ENCODE measurements around the gene LSR. TPM values are rescaled to one million over a fixed set of nuclear protein-coding genes. Genes with fewer than 3 reads are reported as not detected.
A peak's percentile ranks its signal among the peaks of the same experiment; 100 is the strongest.

LSR gene
- total RNA-seq, 1 donor, result 14.3 TPM

GRCh38 chr19:35265126-35265899 is 16.5 kb downstream of the LSR start:
- DNase-seq (ENCODE audit: low read depth in 2 of 3, low spot score in 2 of 3), result no peak

GRCh38 chr19:35265900-35266519 is 17.2 kb downstream of the LSR start:
- no peak for DNase-seq (ENCODE audit: low read depth in 2 of 3, low spot score in 2 of 3)

GRCh38 chr19:35266520-35267352 is 17.9 kb downstream of the LSR start:
- DNase-seq (ENCODE audit: low read depth in 2 of 3, low spot score in 2 of 3), result no peak

GRCh38 chr19:35267353-35267817 is 18.6 kb downstream of the LSR start:
- DNase-seq (ENCODE audit: low read depth in 2 of 3, low spot score in 2 of 3), result no peak

GRCh38 chr19:35267818-35268535 is 19.2 kb downstream of the LSR start:
- peak; percentile 71 to 90 (median 75) for DNase-seq (ENCODE audit: low read depth in 2 of 3, low spot score in 2 of 3)

GRCh38 chr19:35268536-35269437 is 20.0 kb downstream of the LSR start, which contains the start of gene USF2:
Gene USF2, plus strand, starts transcription at chr19:35268962. Its CDS starts 140 bp downstream, at chr19:35269102.
- DNase-seq (ENCODE audit: low read depth in 2 of 3, low spot score in 2 of 3), result peak in 2 of 3 donors; percentile 77 to 84

GRCh38 chr19:35269438-35270117 is 20.8 kb downstream of the LSR start:
- peak; percentile 52 to 88 (median 84) for DNase-seq (ENCODE audit: low read depth in 2 of 3, low spot score in 2 of 3)

GRCh38 chr19:35270381-35270811 is 21.6 kb downstream of the LSR start:
- no peak for DNase-seq (ENCODE audit: low read depth in 2 of 3, low spot score in 2 of 3)

GRCh38 chr19:35271546-35271945 is 22.7 kb downstream of the LSR start:
- no peak for DNase-seq (ENCODE audit: low read depth in 2 of 3, low spot score in 2 of 3)

- DNase-seq (ENCODE audit: low read depth in 2 of 3, low spot score in 2 of 3), result peak in 2 of 3 donors; percentile 68 to 78
Observed at GRCh38 chr19:35272122-35272719, 23.4 kb downstream of the LSR start.

- no peak for DNase-seq (ENCODE audit: low read depth in 2 of 3, low spot score in 2 of 3)
Observed at GRCh38 chr19:35272954-35273649, 24.3 kb downstream of the LSR start.

- DNase-seq (ENCODE audit: low read depth in 2 of 3, low spot score in 2 of 3), result no peak
Observed at GRCh38 chr19:35273686-35274259, 25.0 kb downstream of the LSR start.

- no peak for DNase-seq (ENCODE audit: low read depth in 2 of 3, low spot score in 2 of 3)
Observed at GRCh38 chr19:35274323-35274722, 25.5 kb downstream of the LSR start.

- DNase-seq (ENCODE audit: low read depth in 2 of 3, low spot score in 2 of 3), result no peak
Observed at GRCh38 chr19:35276706-35277281, 28.0 kb downstream of the LSR start.

GRCh38 chr19:35278578-35279284 is 29.9 kb downstream of the LSR start:
- DNase-seq (ENCODE audit: low read depth in 2 of 3, low spot score in 2 of 3), result no peak

GRCh38 chr19:35279374-35279773 is 30.6 kb downstream of the LSR start:
- DNase-seq (ENCODE audit: low read depth in 2 of 3, low spot score in 2 of 3), result no peak
